ENCODE data around the gene PSAPL1.

PSAPL1 gene

DNA sequence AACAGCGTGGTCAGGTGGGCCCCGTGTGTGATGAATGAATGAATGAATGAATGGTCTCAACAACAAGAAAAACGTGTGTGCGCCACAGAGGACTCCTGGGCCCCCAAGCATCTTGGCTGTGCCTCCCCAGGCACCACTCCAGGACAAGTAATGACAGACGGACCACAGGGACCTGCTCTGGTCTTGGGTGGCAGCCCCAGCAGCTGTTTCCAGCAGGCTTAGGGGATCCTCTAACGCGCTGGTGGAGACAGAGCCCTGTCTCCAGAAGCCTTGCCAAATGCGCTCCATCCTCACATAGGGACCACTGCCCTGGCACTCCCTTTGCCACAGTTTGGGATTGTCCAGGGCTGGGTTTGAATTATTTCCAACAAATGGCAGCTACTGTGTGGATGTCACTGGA is 39.1 kb downstream of the PSAPL1 start:
- DNase-seq: no peak

GRCh38 chr4:7394681-7395451 is 39.9 kb downstream of the PSAPL1 start:
- DNase-seq: no peak

- DNase-seq: no peak
These were observed 40.8 kb downstream of the PSAPL1 start for GRCh38 chr4:7393601-7394575.

- no peak for DNase-seq
These were observed 42.0 kb downstream of the PSAPL1 start for GRCh38 chr4:7392438-7393421.

- no peak for DNase-seq
These were observed 42.9 kb downstream of the PSAPL1 start for GRCh38 chr4:7391637-7392437.

- DNase-seq: no peak
These were observed 43.7 kb downstream of the PSAPL1 start for GRCh38 chr4:7390906-7391636.

GRCh38 chr4:7390336-7390735 is 44.4 kb downstream of the PSAPL1 start:
- no peak for DNase-seq

DNA sequence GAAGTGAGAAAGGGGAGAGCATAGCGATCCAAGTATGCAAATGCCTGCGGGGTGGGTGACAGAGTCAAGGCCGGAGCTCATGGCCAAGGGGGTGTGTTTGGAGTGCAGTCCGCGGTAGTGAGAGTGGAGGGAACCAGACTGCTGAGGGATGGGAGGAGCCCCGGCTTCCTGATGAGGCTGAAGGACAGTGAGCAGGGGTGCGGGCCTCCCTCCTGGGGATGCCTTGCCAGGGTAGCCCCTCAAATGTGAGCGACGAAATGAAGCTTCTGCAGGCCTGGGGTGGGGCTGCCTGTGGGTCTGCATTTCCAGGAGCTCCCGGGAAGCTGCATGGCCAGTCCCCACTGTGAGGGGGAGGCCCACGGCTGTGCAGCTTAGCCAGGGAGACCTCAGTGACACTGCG is 45.0 kb downstream of the PSAPL1 start:
- no peak for DNase-seq

DNA sequence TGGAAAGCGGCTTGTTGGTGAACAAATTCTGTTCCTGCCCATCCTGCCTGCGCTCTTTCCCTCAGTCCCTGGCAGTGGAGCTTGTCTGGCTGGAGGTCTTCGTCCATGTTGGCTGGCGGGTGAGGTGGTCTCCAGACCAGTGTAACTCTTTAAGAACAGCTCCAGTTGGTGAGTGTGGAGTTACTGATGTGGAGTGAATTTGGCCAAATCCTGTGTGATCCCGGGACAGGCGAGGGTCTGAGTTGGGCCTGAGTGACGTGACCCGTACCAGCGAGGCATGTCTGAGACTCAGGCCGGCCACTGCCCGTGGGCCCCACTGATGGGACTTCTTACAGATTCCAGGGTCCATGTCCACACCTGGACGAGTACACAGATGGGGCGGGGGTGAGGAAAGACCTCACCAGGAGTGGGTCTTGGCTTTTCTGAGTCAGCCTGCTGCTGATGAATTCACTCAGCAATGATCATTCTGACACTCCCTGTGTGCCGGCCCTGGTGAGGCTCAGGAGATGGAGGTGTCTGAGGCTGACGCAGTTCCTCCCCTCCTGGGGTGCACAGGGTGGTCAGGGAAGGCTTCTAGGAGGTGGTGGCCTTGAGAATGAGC is 45.5 kb downstream of the PSAPL1 start:
- no peak for DNase-seq

GRCh38 chr4:7388627-7389026 is 46.1 kb downstream of the PSAPL1 start:
- no peak for DNase-seq

GRCh38 chr4:7387925-7388324 is 46.8 kb downstream of the PSAPL1 start:
- no peak for DNase-seq

DNA sequence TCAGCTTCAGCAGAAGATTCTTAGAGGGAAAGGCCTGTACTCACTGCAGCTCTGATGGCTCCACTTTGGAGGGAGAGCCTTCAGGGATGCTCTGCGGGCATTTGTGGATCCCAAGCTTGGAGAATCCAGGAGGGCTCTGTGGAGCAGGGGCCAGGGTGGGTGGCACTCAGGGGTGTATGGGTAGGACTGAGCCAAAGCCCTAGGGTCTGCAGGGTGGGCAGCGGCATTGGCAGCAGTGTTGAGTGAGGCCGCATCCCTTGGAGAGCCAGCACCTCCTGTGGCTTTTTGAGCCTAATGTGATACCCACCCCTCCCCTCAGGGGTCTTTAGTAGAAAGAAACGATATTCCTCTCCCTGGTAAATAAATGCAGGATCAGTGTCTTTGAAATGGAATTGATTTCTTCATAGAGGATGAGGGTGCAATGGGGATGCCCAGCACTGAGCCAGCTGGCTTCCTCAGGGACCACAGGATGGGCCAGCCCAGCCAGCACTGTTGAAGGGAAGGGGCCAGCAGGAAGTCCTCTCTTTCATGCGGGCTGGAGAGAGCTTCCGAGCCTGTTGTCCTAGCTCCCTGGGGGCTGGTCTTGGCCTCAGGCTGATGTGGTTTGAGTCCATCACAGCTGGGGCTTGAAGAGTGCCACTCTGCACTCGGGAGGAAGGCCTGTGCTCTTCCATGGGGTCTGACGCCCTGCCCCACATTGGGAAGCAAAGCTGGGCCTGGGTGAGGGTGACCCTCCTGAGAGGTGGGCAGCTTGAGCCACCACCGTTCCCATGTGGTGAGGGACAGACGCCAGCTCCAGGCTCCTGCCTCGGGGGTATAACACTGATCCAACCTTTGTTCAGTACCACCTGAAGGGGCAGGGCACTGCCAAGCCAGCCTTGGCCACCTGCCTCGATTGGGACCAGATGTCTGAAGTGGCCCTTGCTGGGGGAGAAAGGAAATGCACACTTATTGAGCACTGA is 49.5 kb downstream of the PSAPL1 start:
- no peak for DNase-seq

DNA sequence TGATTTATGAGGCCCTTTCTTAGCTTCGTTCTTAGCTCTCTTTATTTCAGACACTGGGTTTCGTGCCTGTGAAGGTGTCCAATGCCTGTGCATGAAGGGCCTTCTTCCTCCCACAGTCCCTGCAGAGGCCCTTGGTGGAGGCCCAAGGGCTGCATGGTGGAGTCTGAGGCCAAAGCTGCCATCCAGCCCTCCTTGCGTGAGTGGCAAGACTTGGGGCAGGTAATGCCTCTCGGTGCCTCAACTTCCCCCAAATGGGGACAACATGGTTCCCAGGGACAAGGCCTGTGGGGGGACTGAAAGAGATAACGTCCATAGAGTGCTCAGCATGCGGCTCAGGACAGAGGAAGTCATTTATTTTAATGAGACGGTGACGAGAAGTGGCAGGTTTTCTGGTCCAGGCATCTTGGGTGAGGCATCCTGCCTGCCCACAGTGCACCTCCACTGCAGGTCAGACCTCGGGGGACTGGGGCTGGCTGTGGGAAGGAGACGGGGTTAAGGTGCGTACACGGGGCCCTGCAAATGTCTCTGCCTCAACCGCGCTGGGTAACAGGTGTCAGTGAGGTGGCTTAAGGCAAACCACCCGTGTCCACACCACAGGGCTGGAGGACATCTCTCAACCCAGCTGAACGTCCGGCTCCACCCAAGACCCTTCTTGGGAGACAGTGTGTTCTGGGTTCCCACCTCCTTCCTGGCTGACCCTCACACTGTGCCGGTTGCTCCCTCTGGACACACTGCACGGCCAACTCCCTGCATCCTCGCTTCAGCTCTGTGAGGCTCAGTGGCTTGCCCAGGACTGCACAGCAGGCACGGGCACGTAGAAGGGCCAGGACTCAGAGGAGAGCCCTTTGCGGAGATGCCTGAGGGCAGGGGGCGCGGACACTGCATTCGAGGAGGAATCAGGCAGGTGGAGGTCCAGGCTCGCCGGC is 50.5 kb downstream of the PSAPL1 start:
- DNase-seq: no peak

DNA sequence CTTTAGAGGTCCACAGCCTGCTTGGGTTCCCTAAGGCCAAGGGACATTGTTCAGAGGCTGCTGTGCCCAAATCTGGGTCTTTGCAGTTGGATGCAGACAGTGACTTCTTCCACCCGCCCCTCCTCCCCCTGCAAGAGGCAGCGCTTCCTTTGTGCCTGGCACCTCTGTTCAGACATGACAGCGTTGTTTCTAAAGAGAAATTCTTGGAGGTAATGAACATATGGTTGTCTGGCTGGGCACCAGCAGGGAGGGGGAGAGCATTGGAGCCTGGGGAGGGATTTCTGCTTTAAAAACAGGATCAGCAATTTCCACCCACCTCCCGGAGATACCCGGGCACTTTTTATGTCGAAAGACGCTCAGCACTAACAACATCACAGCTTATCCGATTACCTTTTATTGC is 51.5 kb downstream of the PSAPL1 start:
- DNase-seq: no peak

DNA sequence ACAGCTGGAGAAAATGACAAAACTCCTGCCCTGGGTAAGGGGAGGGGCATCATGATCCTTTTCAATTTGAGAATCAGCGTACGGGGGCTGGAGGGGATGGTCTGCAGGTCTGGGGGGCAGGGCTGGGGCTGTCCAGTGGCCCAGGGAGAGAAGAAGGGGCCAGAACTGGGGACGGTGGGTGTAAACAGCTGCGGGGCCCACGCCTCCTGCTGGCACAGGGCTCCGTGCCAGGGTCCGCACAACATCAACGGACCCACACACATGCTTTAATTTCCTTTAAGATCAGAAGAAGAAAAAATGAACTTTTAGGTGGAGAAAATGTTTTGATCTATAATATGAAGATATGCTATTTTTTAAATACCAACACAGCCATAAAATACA is 52.1 kb downstream of the PSAPL1 start:
- DNase-seq: no peak

GRCh38 chr4:7381890-7382633 is 52.7 kb downstream of the PSAPL1 start:
- no peak for DNase-seq

DNA sequence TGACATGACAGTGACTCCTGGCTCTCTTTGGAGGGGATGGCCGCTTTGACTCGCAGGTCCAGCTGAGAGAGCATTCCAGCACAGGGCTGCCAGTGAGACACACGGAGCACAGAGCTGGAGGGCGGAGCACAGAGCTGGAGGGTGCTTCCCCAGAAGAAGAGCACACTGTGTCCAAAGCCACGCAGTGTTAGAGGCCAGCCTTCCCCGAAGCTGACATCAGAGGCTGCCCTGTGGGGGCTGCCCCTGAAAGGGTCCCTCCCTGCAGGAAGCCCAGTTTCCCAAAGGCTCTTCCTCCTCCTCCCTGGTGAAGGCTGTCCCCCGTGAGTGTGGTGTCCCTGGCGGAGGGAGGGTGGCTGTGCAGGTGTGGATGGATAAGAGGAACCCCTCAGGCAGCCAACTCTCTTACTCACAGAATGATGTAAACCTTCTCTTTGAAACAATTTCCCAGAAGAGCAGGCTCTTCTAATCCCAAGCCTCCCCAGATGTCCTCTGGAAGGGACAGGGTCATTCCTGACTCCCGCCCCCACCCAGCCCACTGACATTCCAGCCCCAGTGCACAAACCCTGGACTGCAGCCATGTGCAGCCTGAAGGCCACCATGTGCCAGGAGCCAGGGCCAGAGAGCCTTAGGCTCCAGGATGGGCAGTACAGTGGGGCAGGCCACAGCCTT is 53.4 kb downstream of the PSAPL1 start:
- DNase-seq: no peak

All from activated CD4-positive, alpha-beta T cell treated with anti-CD3 and anti-CD28 coated beads, Interleukin-2, amount 50 U/mL, for 1 hour (primary cell).